Measurements from ENCODE around the gene TMPRSS2. TPM values are rescaled to one million over a fixed set of nuclear protein-coding genes. Genes with fewer than 3 reads are reported as not detected.
A peak's percentile ranks its signal among the peaks of the same experiment; 100 is the strongest.

The TMPRSS2 gene
- total RNA-seq, 1 experiment from 2014 or later, result 71.0 TPM

DNA sequence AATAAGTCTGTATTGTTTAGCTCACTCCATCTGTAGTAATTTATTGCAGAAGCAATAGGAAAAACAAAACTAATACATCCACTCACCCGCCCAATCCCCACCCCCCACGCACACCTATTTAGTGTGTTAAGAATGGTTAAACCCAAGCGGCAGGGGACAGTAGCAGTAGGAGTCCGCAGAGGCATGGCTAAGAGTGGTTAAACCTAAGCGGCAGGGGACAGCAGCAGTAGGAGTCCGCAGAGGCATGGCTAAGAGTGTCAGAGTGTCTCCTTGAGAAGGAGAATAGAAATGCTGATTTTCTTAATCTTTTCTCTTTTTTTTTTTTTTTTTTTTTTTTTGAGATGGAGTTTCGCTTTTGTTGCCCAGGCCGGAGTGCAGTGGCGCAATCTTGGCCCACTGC is 34.8 kb upstream of the TMPRSS2 start:
- no peak overlapping the region for H3K27ac Mint-ChIP-seq (ENCODE audit: unreplicated experiment)
- H3K27me3 Mint-ChIP-seq (ENCODE audit: insufficient read depth, unreplicated experiment), result no peaks in the 10 kb centered on the region
- Histone ChIP-seq H3K27me3 (replicated peaks; ENCODE audit: control insufficient read depth, insufficient read depth, low read length) (no peaks in the 10 kb centered on the region), H3K36me3 (ENCODE audit: control insufficient read depth, insufficient read depth, low read length) (no peaks in the 10 kb centered on the region), H3K9me3 (no peaks in the 10 kb centered on the region), H3K4me3 (ENCODE audit: low read depth, low read length) (no peak overlapping the region), H3K4me1 (peaks cover 20% of the 10 kb centered on the region)
- DNase-seq, result no peak
- ChIA-PET POLR2A (interaction anchor here (0.6 kb wide), 1 partner anchor 108 kb away, joined by 5 read pairs; no protein-coding TSS in a partner anchor), CTCF (no interaction called here)
- H3K36me3 Mint-ChIP-seq (ENCODE audit: insufficient read depth, unreplicated experiment), result no peaks in the 10 kb centered on the region
- intact Hi-C loops (cut with micrococcal nuclease; ENCODE audit: unreplicated experiment), result no loop called here
- TF ChIP-seq, protein P1, sequence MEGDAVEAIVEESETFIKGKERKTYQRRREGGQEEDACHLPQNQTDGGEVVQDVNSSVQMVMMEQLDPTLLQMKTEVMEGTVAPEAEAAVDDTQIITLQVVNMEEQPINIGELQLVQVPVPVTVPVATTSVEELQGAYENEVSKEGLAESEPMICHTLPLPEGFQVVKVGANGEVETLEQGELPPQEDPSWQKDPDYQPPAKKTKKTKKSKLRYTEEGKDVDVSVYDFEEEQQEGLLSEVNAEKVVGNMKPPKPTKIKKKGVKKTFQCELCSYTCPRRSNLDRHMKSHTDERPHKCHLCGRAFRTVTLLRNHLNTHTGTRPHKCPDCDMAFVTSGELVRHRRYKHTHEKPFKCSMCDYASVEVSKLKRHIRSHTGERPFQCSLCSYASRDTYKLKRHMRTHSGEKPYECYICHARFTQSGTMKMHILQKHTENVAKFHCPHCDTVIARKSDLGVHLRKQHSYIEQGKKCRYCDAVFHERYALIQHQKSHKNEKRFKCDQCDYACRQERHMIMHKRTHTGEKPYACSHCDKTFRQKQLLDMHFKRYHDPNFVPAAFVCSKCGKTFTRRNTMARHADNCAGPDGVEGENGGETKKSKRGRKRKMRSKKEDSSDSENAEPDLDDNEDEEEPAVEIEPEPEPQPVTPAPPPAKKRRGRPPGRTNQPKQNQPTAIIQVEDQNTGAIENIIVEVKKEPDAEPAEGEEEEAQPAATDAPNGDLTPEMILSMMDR (IDR thresholded peaks at IDR 0.05; ENCODE audit: insufficient read depth in 1 of 2, low read depth in 1 of 2, low read length in 1 of 2, severe bottlenecking in 1 of 2, unreplicated experiment in 1 of 2), result no peak
- H3K4me1 Mint-ChIP-seq (ENCODE audit: low read depth, unreplicated experiment), result peaks cover 36% of the 10 kb centered on the region
- H3K4me3 Mint-ChIP-seq (ENCODE audit: unreplicated experiment), result no peak overlapping the region
- H3K9me3 Mint-ChIP-seq (ENCODE audit: unreplicated experiment), result no peaks in the 10 kb centered on the region
- no TSS peak for BruUV-seq (replicated peaks)

DNA sequence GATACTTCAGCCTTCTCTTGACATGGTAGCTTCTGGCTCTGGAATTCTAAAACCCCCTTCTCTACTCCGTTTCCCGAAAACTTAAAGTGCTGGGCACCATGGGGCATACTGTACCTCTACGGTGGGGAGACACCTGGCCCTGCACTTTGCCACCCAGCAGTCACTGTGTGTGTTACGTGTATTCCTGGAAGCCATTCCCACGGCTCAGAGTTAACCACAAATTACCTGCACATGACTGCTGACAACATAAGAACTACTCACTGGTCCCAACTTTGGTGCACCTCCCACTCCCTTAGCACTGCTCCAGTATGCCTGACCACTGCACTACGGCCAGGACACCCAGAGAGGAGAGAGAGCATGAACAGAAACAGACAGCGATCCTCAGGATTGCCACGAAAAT is 29.4 kb upstream of the TMPRSS2 start:
- H3K27me3 Mint-ChIP-seq (ENCODE audit: insufficient read depth, unreplicated experiment), result no peaks in the 10 kb centered on the region
- BruUV-seq (replicated peaks), result no TSS peak
- ChIA-PET CTCF (no interaction called here), POLR2A (no interaction called here)
- no peak overlapping the region for H3K4me3 ChIP-seq (ENCODE audit: low read depth, low read length)
- H3K27ac Mint-ChIP-seq (ENCODE audit: unreplicated experiment), result no peak overlapping the region
- H3K4me1 Mint-ChIP-seq (ENCODE audit: low read depth, unreplicated experiment), result peaks cover 30% of the 10 kb centered on the region
- TF ChIP-seq, protein P1 (IDR thresholded peaks at IDR 0.05; ENCODE audit: insufficient read depth in 1 of 2, low read depth in 1 of 2, low read length in 1 of 2, severe bottlenecking in 1 of 2, unreplicated experiment in 1 of 2), result no peak
- H3K4me1 ChIP-seq, result peaks cover 11% of the 10 kb centered on the region
- no peak for DNase-seq
- H3K36me3 Mint-ChIP-seq (ENCODE audit: insufficient read depth, unreplicated experiment), result peaks cover 8% of the 10 kb centered on the region
- H3K9me3 ChIP-seq, result no peaks in the 10 kb centered on the region
- H3K4me3 Mint-ChIP-seq (ENCODE audit: unreplicated experiment), result no peak overlapping the region
- intact Hi-C loops (cut with micrococcal nuclease; ENCODE audit: unreplicated experiment), result no loop called here
- no peaks in the 10 kb centered on the region for H3K27me3 ChIP-seq (replicated peaks; ENCODE audit: control insufficient read depth, insufficient read depth, low read length)
- no peaks in the 10 kb centered on the region for H3K9me3 Mint-ChIP-seq (ENCODE audit: unreplicated experiment)
- no peaks in the 10 kb centered on the region for H3K36me3 ChIP-seq (ENCODE audit: control insufficient read depth, insufficient read depth, low read length)

DNA sequence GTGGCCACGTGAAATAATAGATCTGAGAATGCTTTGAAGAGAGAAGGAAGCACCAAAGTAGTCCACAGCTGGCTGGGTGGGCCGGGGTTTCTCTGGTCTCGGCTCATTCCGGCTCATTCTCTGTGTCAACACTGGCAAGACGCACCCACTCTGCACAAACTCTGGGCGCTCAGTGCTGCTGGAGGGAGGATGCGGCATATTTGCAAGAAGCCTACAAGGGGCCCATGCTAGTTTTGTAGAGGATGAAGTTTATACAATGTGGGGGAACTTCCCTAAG is 28.8 kb upstream of the TMPRSS2 start:
- peaks cover 30% of the 10 kb centered on the region for H3K4me1 Mint-ChIP-seq (ENCODE audit: low read depth, unreplicated experiment)
- H3K36me3 ChIP-seq (ENCODE audit: control insufficient read depth, insufficient read depth, low read length), result no peaks in the 10 kb centered on the region
- no peaks in the 10 kb centered on the region for H3K9me3 ChIP-seq
- peaks cover 11% of the 10 kb centered on the region for H3K4me1 ChIP-seq
- BruUV-seq (replicated peaks), result no TSS peak
- H3K4me3 ChIP-seq (ENCODE audit: low read depth, low read length), result no peak overlapping the region
- peak overlapping the region; percentile 63 for H3K27ac Mint-ChIP-seq (ENCODE audit: unreplicated experiment)
- CTCF ChIA-PET, result interaction anchor here (0.7 kb wide), 1 partner anchor 29 kb away, joined by 5 read pairs; the partner anchor contains the start of gene TMPRSS2
- intact Hi-C loops (cut with micrococcal nuclease; ENCODE audit: unreplicated experiment), result no loop called here
- H3K36me3 Mint-ChIP-seq (ENCODE audit: insufficient read depth, unreplicated experiment), result peaks cover 8% of the 10 kb centered on the region
- H3K4me3 Mint-ChIP-seq (ENCODE audit: unreplicated experiment), result no peak overlapping the region
- TF ChIP-seq, protein P1 (IDR thresholded peaks at IDR 0.05; ENCODE audit: insufficient read depth in 1 of 2, low read depth in 1 of 2, low read length in 1 of 2, severe bottlenecking in 1 of 2, unreplicated experiment in 1 of 2), result no peak
- POLR2A ChIA-PET, result no interaction called here
- H3K27me3 Mint-ChIP-seq (ENCODE audit: insufficient read depth, unreplicated experiment), result no peaks in the 10 kb centered on the region
- H3K9me3 Mint-ChIP-seq (ENCODE audit: unreplicated experiment), result no peaks in the 10 kb centered on the region
- H3K27me3 ChIP-seq (replicated peaks; ENCODE audit: control insufficient read depth, insufficient read depth, low read length), result no peaks in the 10 kb centered on the region
- no peak for DNase-seq

Measured in Caco-2 (cell line).